GM18502 (cell line): ENCODE measurements around the gene CCDC28A.
A peak's percentile ranks its signal among the peaks of the same experiment; 100 is the strongest.

Experiments
- ATAC-seq: cut with Tn5 transposase; IDR thresholded peaks from one replicate; pipeline ENCODE4 v1.9.1; 2021; ENCODE audit warnings: mild to moderate bottlenecking; ENCODE audit not compliant: unreplicated experiment, poor library complexity

CCDC28A gene

DNA sequence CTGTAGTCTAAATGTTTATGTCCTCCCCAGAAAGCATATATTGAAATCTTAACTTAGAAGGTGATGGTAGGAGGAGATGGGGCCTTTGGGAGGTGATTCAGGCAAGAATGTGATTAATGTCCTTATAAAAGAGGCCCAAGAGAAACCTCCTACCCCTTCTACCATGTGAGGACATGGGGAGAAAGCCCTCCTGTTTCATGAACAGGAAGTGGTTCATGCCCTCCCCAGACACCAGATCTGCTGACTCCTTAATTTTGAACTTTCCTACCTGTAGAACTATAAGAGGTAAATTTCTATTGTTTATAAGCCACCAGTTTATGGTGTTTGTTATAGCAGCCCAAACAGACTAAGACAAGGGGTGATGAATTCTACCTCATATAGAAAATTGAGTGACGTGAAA is 13.6 kb downstream of the CCDC28A start:
- ATAC-seq: no peak

DNA sequence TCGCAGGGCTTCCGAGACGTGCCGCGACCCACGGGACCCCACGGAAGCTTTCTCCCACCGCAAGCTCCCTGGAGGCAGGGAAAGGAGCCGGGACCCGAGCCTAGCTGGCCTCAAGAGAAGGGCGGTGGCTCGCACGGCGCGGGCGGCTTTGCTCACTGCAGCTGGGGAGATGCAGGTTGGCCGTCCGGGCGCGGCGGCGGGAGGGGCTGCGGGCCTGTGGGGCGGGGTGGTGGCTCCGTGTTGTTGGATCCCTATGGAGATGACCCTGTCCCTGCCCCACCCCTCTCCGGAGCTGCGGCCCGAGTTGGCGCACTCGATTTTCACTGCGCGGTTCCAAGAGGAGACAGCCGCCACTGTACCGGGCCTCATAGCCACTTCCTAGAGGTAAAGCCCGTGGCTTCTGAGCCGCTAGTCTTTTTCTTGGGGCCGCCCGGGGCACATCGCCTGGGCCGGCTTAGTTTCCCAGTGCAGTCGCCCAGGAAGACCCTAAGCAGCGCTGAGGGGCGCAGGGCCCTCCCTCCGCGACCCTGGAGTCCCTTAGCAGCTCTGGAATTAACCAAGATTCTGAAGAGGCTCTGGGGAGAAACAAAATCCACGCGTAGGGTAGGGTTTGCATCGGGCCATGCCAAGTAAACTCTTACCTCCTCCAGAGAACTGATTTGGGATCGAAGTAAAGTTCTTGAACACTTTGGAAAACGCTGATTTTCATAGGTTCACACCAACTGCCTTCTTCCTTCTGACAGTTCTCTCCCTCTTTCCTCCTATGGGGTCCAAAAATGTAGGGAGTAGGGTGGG is 22.4 kb downstream of the CCDC28A start, which contains the start of gene ECT2L:
Gene ECT2L (plus strand): TSS at position 279 of the 795 bp plus-strand sequence. CDS start 17,188 bp downstream, outside the sequence.
- ATAC-seq: no peak

DNA sequence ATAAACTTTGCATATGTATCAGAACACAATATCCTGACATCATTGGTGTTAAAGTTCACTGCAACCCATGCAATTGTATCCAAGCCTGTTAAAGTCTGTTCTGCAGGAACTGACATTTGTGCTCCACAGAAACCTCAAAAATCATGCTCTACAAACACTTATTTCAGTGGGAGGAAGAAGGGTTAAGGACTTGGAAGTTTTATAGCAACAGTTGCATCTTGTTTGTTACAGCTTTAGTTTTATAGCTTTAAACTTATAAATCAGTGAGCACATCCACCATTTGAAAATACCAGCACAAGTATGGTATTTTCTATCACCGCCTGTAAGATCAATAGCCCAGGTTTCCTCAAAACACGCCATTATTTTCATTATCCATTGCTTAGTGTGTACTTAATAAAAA is 23.2 kb downstream of the CCDC28A start:
- no peak for ATAC-seq

DNA sequence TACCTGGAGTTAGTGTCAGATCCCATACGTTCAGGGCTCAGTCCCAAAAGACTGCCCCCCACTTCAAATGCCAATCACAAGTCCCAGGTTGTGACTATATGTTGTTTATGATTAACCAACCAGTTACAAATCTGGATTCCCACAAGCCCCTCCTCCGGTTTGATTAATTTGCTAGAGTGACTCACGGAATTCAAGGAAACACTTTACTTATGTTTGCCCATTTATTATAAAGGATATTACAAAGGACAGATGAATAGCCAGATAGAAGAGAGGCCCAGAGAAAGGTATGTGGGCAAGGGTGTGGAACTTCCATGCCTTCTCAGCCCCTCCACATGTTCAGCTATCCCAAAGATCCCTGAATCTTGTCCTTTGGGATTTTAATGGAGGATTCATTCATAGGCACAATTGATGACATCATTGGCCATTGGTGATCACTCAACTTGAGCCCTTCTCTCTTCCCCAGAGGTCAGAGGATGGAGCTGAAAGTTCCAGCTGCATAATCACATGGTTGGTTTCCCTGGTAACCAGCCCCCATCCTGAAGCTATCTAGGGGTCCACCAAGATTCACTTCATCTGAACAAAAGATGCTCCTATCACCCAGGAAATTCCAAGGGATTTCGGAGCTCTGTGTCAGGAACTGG is 24.4 kb downstream of the CCDC28A start:
- ATAC-seq: no peak

DNA sequence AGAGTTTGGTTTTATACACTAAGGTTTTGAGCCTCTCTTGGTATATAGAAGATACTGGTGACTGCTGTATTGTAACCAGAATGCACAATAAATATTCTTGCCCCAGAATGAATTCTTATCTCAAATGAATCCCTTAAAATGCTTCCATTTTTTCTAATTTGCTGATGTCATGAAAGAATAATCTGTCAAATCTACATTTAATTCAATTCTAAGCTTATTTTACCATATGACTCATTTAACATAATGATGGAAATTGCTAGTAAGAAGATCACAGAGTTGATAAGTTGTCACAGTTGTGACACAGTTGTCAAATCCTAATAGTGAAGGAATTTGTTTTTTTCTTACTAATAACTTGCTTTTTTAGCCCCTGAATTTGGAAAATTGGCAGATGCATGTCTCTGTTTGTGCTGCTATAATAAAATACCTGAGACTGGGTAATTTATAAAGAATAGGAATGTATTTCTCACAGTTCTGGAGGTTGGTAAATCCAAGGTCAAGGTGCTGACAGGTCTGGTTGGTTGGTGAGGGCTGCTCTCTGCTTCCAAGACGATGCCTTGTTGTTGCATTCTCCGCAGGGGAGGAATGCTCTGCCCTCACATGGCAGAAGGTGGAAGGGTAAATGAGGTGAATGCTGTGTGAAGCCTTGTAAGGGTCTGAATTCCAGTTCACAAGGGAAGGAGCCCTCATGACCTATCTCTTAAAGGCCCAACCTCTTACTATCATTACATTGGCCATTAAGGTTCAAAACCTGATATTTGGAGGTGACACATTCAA is 27.0 kb downstream of the CCDC28A start:
- ATAC-seq: no peak

DNA sequence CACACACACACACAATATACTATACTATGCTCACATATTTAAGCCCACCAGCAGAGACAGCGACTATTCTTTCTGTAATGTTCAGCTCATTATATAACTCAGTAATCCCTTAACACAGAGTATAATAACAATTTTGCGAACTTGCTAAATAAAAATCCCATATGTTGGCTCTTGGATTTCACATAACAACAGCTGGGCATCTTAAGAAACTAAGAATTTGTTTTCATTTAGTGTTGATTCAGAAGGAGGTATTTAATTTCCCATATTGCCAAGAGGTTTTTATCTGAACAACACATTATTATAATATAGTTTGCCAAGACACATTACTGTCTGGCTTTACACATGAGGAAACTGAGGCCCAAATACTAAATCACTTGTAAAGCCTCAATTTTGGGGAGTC is 29.8 kb downstream of the CCDC28A start:
- no peak for ATAC-seq

DNA sequence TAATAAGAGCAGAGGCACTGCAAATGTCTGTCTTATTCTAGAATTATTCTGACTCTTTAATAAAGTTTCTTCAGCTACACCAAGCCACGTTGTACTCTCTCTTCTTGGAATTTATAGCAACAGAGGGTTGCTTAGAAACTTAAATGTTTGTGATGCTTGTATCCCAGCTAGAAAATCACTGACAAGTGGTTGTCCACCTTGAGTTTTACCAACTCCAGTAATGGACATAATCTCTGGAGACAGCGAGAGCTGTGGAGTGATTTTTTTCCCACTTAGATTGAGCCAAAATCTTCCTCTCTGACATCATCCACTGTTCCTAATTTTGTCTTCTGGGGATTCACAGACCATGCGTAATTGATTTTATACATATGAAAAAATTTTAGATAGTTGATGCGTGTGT is 30.3 kb downstream of the CCDC28A start:
- ATAC-seq: no peak

DNA sequence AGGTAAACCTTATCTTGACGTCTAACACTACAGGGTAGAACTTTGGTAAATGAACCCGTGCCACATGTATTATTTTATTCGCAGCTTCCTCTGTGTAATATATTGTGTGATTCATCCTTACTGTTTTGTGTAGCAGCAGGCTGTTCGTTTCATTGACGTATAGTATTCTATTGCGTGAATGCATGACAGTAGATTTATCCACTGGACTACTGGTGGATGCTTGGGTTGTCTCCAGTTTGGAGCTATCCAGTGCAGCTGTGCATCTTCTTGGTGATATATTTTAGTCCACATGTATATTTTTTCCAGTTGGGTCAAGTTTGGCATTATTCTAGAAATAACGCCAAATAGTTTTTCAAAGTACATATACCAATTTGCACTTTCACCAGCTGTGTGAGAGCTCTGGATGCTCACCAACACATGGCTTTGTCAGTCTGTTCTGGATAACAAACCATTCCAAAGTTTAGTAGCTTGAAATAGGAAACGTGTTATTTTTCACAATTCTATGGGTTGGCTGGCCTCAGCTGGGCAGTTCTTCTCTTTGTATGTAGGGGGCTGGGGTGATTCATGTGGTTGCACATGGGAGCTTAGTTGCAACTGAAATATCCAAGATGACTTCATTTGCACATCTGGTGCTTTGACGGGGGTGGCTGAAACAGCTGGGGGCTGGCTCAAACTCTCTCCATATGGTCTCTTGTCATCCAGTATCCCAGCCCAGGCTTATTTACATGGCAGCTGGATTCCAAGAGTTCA is 31.6 kb downstream of the CCDC28A start:
- no peak for ATAC-seq

DNA sequence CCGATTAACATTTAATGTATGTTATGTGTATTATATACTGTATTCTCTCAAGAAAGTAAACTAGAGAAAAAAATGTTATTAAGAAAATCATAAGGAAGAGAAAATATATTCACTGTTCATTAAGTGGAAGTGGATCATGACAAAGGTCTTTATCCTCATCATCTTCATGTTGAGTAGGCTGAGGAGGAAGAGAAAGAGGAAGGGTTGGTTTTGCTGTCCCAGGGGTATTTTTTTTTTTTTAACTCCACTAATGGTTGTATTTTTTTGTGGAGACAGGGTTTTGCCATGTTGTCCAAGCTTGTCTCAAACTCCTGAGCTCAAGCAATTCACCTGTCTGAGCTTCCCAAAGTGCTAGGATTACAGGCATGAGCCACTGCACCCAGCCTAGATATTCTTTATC is 33.3 kb downstream of the CCDC28A start:
- ATAC-seq: no peak

DNA sequence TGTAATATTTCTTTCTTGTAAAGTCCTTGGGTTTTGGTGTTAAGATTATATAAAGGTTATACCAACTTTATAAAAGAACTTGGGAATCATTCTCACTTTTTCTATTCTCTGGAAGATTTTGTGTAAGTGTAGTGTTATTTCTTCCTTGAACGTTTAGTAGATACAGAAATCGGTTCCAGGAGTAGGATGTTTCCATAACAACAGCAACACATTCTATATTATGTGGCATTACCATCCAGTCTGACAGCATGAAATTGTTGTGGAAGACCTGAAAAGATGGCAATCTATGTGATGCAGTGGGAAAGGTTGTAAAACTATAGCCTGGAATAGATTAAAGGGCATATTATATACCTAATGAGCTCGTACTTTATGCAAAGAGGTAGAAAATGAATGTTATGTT is 36.1 kb downstream of the CCDC28A start:
- ATAC-seq: no peak

DNA sequence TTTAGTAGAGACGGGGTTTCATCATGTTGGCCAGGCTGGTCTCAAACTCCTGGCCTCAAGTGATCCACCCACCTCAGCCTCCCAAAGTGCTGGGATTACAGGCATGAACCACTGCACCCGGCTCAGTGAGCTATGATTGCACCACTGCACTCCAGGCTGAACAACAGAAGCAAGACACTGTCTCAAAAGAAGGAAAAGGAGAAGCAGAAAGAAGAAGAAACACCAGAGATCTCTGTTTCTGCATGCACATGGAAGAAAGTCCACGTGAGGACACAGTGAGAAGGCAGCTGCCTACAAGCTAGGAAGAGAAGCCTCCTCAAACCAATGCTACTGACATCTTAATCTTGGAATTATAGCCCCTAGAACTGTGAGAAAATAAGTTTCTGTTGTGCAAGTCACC is 38.3 kb downstream of the CCDC28A start:
- ATAC-seq: no peak

DNA sequence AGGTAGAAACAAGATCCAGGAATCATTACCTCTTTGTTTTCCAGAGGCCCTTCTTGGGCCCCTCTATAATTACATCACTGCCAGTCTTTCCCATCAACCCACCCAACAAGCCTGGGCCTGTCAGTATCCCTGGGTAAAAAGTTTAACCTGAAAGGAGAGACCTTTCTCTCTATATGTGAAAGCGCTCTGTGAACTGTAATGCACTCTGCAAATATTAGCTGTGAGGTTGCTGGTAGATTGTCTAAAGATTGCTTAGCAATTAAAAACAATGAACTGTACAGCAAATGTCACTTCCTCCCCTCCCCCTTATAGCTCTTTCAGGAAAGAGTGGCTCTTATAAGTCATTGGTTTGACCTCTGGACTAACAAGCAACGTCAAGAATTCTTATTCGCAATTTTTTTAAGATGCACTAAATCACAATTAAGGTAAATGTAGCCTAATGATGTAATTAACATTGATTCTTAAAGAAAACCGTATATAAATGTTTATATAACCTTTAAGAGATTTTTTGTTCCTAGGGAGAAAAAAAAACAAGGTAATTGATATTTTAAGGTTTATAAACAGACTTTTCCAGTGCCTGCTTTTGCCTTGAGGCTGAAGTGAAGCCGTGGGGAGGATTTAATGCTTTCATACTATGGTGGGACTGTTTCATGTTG is 40.7 kb downstream of the CCDC28A start:
- no peak for ATAC-seq

DNA sequence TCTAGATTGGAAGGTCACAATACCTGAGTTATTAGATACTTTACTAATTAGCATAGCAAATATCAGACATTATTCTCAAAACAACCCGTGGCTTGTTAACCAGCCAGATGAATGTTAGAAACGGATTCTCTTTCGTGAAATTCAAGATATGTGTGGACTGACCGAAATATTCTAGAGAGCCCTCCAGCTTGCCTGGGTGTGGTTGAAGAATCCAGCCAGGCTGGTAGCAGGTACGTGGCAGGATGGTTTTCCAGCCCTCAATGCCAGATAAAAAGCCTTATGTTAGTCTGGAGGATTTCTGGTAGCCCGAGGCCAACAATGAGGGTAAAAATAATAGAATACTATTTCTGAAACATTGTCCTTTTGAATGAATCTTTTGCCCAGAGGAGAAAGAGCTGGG is 41.7 kb downstream of the CCDC28A start:
- ATAC-seq: no peak

DNA sequence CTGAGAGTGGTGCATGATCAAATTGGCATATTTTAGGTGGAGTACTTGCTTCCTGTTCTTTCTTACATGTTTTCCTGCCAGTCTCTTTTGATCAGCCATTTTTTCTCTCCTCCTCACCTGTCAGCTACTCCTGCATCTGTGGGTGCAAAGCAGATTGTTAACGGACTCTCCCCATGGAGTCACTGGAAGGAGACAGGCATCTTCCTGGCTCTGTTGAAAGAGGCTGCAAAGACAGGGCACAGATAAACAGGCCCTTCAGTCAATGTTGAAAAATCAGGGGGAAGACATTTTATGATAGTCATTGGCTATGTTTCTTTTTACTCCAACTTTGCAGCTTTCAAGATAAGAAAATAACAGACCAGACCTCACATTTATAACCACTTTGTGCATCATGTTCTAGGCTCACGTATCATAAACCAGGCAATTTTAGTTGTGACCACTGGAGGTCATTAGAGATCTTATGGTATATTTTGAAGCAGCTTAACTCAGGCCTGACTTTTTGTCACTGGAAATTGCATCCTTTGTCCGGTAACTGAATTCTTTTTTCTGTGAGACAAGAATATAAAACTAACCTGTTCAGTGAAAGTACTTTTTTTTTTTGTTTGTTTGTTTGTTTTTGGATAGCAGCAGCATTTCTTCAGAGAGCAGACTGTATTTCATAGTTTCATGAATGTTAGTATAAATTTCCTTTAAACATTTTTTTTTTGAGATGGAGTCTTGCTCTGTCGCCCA is 42.4 kb downstream of the CCDC28A start:
- ATAC-seq: peak; percentile 63

DNA sequence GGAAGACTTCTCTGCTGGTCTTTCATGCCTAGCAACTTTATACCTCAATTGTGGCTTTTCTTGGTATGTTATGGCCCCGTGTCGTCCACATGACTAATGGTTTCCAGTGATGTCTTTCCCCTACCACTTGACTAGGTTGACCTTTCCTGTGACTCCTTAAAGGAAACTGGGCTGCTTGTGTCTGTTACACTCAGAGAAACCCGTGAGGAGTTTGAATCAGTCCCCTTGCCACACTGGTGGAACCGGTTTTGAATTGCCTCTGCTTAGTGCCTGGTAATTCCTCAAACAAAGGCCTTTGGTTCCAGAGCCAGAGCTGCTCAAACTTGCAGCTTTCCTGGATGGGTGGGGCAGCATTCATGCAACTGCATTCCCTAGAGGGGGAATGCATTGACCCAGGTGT is 44.2 kb downstream of the CCDC28A start:
- ATAC-seq: no peak

DNA sequence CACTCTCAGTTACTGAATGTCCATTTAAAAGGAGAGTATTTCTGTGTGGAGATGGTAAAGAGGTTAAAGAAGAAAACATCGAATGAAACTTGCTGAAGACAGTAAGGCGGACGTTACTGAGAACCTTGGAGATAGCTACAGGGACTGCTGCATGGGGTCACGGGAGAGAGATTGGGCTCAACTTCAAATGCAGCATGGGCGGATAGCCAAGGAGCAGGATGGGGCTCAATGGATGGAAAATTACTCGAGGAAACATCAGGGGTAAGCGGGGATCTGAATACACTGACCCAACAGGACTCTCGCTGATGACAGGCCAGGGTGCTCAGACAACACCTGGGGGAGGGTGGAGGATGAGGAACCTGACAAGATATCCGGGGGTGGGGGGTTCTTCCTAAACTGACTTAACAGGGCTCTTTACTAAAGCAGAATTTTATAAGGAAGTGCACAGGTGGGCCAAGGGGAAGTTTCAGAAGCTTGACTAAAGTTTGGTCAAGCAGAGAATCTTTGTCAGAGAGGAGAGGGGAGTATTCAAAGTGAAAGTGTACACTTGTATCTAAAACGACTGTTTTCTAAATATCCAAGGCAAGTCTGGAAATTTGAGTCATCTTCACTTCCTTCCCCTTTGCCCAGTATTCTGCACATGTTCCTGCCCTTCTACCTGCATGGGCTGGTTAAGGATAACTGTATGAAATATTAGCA is 45.1 kb downstream of the CCDC28A start:
- ATAC-seq: peak; percentile 87

DNA sequence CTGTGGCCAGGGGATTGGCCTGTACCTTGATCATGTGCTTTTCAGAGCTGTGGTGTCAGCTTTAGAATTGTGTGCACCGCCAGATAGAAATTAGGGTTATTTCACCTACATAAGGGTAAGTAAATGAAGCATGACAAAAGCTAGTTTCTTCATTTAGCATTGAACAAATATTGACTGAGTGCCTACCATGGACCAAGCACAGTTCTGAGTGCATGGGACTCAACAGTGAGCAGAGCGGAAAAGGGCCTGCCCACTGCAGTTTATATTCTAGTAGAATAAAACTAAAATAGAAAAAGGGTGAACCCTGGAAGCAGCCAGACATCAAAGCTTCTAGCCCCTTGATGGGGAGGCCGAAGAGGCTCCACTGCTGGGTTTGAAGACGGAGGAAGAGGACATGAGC is 48.0 kb downstream of the CCDC28A start:
- ATAC-seq: peak; percentile 7

DNA sequence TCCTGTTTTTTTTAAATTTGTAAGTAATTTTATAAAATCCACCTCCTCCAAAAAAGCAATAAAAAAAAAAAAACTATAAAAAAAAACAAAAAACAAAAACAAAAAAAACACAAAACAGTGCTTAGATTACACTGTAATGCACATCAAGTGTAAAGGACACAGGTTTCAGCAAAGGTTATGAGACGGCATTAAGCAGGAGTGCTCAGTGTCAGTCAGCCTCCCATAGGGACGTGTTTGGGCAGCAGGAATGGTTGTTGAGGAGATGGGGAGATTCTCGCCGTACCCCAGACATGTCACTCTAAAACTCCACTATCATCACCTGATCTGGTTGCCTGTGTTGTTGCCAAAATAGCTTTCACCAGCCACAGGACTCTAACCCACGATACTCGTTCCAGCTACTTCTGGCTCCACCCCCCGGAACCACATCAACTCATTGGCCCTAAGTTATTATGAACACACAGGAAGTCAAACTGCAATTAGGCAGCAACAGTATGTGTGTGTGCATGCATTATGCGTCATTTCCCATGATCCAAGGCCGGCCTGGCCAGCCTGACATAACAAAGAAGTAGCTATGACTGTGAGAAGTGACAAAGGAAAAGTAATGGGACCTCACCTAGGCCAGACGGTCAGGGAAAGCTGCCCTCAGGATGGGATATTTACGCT is 51.0 kb downstream of the CCDC28A start:
- ATAC-seq: no peak
